NCI-H2196 treated with DMSO at 0.1 percent for 48 hours (cell line): ENCODE data around the gene NEGR1.
A peak's percentile ranks its signal among the peaks of the same experiment; 100 is the strongest.
"Not testable (repeated sequence)": the region's sequence is repeated elsewhere in the genome, so short reads cannot be mapped to it uniquely, and the experiment has no call there.

Experiments
- DNase-seq: peaks from one replicate; lab custom pipeline; 2025; ENCODE audit not compliant: unreplicated experiment; lab: John Stamatoyannopoulos, UW

The NEGR1 gene

GRCh38 chr1:72282271-72283021 is at the start of gene NEGR1:
TSS of gene NEGR1 (minus strand) at chr1:72282539.
- DNase-seq: peak; percentile 86

DNA sequence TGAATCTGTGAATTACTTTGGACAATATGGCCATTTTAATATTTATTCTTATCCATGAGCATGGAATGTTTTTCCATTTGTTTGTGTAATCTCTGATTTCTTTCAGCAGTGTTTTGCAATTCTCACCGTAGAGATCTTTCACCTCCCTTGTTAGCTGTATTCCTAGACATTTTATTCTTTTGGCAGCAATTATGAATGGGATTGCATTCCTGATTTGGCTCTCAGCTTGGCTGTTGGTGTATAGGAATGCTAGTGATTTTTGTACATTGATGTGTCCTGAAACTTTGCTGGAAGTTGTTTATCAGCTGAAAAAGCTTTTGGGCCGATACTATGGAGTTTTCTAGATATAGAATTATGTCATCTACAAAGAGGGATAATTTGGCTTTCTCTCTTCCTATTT is 44.2 kb upstream of the NEGR1 start:
- DNase-seq: no peak

DNA sequence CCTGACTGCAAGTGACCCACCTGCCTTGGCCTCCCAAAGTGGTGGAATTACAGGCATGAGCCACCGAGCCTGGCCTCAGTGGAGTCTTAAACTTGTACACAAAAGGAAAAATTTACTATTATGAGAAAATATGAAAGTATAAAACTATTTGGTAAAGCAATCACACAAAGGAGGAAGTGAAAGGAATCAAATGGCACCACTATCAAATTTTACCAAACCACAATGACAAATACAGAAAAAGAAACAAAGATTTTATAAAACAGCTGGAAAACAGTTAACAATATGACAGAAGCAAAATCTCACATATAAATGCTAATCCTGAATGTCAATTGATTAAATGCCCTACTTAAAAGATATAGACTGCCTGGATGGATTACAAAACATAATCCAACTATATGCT is 42.1 kb upstream of the NEGR1 start:
- no peak for DNase-seq

- no peak for DNase-seq
Measured at GRCh38 chr1:72322910-72323309, 40.6 kb upstream of the NEGR1 start.

GRCh38 chr1:72296501-72296900 is 14.2 kb upstream of the NEGR1 start:
- no peak for DNase-seq

DNA sequence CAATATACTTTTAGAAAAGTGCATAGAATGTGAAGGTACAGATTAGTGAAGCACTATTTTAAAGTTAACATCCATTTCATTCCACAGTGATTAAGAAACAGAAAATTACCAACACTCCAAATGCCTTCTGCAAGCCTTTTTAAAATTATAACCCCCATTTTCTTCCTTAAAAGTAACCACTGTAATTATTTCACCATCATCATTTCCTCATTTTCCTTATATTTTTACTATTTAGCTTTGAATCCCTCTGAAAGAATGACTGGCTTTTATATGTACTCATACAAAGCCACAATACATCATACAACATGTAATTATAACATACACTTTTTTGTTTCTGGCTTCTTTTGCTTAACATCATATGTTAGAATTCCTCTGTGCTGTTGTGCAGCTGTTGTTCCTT is 6.5 kb upstream of the NEGR1 start:
- no peak for DNase-seq

- no peak for DNase-seq
Measured at GRCh38 chr1:72286401-72286800, 4.1 kb upstream of the NEGR1 start.

- DNase-seq: no peak
Measured at GRCh38 chr1:72285074-72285425, 2.7 kb upstream of the NEGR1 start.

- peak; percentile 35 for DNase-seq
Measured at GRCh38 chr1:72284348-72285073, 2.2 kb upstream of the NEGR1 start.

DNA sequence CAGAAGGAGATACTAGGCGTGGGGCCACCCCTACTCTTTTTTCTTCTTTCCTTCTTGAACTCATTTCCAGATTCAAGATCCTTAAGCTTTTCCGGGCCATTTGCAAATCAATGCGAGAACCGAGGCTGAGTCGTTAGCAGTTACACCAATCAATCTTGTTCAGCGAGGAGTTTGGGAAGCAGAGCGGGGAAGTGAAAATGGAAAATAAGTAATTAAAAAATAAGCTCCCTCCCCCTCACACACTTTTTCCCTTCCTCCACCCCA is 1.7 kb upstream of the NEGR1 start:
- no peak for DNase-seq

- peak; percentile 38 for DNase-seq
Measured at GRCh38 chr1:72283307-72284083, 1.2 kb upstream of the NEGR1 start.

DNA sequence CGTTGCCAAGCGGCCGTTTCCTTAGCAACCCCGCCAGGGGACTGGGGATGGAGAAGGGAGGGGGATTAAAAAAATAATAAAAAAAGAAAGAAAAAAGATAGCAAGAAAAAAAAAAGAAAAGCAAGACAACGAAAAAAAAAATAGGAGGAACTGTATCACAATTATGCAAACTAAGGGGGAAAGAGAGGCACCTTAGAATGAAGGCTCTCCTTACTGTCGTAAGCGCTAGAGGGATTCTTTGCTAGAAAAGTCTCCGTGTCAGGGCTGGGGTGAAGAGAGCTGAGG is 625 bp upstream of the NEGR1 start:
- no peak for DNase-seq

GRCh38 chr1:72281637-72282270 is 585 bp downstream of the NEGR1 start:
- no peak for DNase-seq

DNA sequence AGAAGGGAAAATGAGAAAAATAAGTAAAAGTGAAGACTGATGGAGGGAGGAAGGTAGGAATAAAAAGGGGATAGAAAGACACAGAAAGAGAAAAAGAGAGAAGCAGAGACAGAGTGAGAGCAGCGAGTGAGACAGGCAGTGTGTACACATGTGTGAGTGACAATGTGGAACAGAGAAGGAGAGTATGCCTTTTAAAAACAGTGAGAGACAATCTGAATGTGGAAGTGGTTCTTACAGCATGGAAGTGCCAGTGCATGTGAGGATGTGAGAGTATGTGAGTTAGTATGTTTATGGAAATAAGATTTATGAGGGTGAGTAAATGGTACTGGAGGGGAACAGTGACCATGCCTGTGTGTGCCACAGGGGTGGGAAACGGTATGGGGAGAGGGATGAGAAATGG is 1.2 kb downstream of the NEGR1 start:
- DNase-seq: no peak

- no peak for DNase-seq
Measured at GRCh38 chr1:72280711-72281110, 1.6 kb downstream of the NEGR1 start.

DNA sequence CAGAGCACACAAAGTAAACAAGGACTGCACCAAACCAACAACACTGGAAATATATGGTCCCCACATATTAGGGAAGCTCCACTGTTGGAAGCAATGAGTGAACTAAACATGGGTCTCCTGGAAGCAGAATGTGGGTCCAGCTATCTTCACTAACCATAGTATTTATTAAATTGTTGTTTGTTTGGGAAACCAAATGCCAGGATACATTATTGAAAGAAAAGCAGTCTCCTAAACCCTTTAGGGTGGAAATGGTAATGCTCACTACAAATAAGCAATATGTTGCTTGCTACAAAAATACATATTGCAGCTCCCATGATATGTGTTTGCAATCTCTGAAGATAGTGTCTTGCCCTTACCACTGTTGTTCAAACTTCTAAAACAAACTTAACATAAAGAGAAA is 2.2 kb downstream of the NEGR1 start:
- DNase-seq: no peak

- DNase-seq: no peak
Measured at GRCh38 chr1:72278461-72278860, 3.9 kb downstream of the NEGR1 start.

GRCh38 chr1:72271555-72272085 is 10.7 kb downstream of the NEGR1 start:
- DNase-seq: no peak

- DNase-seq: no peak
Measured at GRCh38 chr1:72262735-72263134, 19.6 kb downstream of the NEGR1 start.

GRCh38 chr1:72253132-72253531 is 29.2 kb downstream of the NEGR1 start:
- no peak for DNase-seq

- no peak for DNase-seq
Measured at GRCh38 chr1:72241397-72241796, 40.9 kb downstream of the NEGR1 start.

GRCh38 chr1:72235931-72236330 is 46.4 kb downstream of the NEGR1 start:
- not testable (repeated sequence) for DNase-seq
